HepG2 (cell line): ENCODE results near the gene BARX2. TPM values are rescaled to one million over a fixed set of nuclear protein-coding genes. Genes with fewer than 3 reads are reported as not detected.

Experiments
- ATAC-seq: fragments of 200-7000 bp; cut with Tn5 transposase; 3 replicates; pipeline ENCODE4 v1.9.1; 2020; ENCODE audit warnings: mild to moderate bottlenecking, moderate library complexity
- BruUV-seq: library from RNA; stranded (reverse); fragments of 400-500 nt; replicated peaks from 2 replicates; lab custom pipeline; 2021; lab: Mats Ljungman, UMichigan
- CTCF ChIA-PET: fragments of 300-600 bp; formaldehyde crosslinking; extraction: SDS; loops from one replicate; lab custom pipeline; 2021; ENCODE audit warnings: low total read pairs, inconsistent platforms, low intra/inter-chr PET ratio; lab: Yijun Ruan, JAX
- POLR2A ChIA-PET: fragments of 350-600 bp; sonication (Branson Sonifier 250); formaldehyde crosslinking; loops from one replicate; lab custom pipeline; 2020; ENCODE audit warnings: antibody characterized with exemption, inconsistent platforms; lab: Yijun Ruan, JAX
- DNase-seq: peaks from one replicate; pipeline ENCODE4 v3.0.0-alpha.2; 2015; ENCODE audit warnings: low spot score
- FAIRE-seq: peaks from 3 replicates; lab custom pipeline; 2011; peaks lifted over from hg19 to GRCh38; lab: Jason Lieb, UNC
- H2AFZ ChIP-seq: one replicate; pipeline ENCODE4 v1.6.1; 2011; ENCODE audit warnings: low read length, inconsistent platforms
- H3K27ac ChIP-seq: fragments of 300-600 bp; 3 replicates; pipeline ENCODE4 v1.8.0; 2011; ENCODE audit warnings: mixed run types, mild to moderate bottlenecking, mixed read lengths, low read length, inconsistent platforms; ENCODE audit not compliant: insufficient read depth; ENCODE audit errors: extremely low read length
- H3K27me3 ChIP-seq, 2 experiments: fragments of 200-600 bp in 1 of 2; 2 replicates in 1 of 2; 3 replicates in 1 of 2; pipeline versions ENCODE4 v1.6.0 to v1.8.0; 2011; ENCODE audit warnings: low read length in 2 of 2, mild to moderate bottlenecking in 2 of 2, moderate library complexity in 2 of 2, inconsistent platforms in 1 of 2; ENCODE audit not compliant: insufficient read depth in 2 of 2, control insufficient read depth in 1 of 2
- H3K36me3 ChIP-seq, 2 experiments: fragments of 200-600 bp in 1 of 2; replicated peaks in 1 of 2; 2 replicates in 1 of 2; 3 replicates in 1 of 2; pipeline versions ENCODE4 v1.5.1 to v1.8.0; 2011; ENCODE audit warnings: low read length in 2 of 2, inconsistent platforms in 1 of 2; ENCODE audit not compliant: insufficient read depth in 2 of 2, control insufficient read depth in 1 of 2
- H3K4me1 ChIP-seq: 2 replicates; pipeline ENCODE4 v1.5.1; 2012; ENCODE audit warnings: low read length, inconsistent platforms; ENCODE audit not compliant: insufficient read depth
- H3K4me2 ChIP-seq: 2 replicates; pipeline ENCODE4 v1.6.0; 2011; ENCODE audit warnings: low read depth, low read length, inconsistent platforms
- H3K4me3 ChIP-seq, 3 experiments: fragments of 200-600 bp in 1 of 3; sonication (generic), shearing (Covaris generic) in 1 of 3; replicated peaks in 1 of 3; 2 replicates each; pipeline ENCODE4 v1.5.1; 2011 to 2016; ENCODE audit warnings: low read length in 3 of 3, inconsistent platforms in 2 of 3, low read depth in 2 of 3, mild to moderate bottlenecking in 2 of 3, control low read depth in 1 of 3, mixed read lengths in 1 of 3; ENCODE audit not compliant: insufficient read depth in 1 of 3
- H3K79me2 ChIP-seq: one replicate; pipeline ENCODE4 v1.6.1; 2011; ENCODE audit warnings: low read length, inconsistent platforms; ENCODE audit not compliant: insufficient read depth
- H3K9ac ChIP-seq: 2 replicates; pipeline ENCODE4 v1.6.0; 2011; ENCODE audit warnings: mild to moderate bottlenecking, low read depth, low read length, inconsistent platforms; ENCODE audit not compliant: insufficient read depth
- H3K9me3 ChIP-seq: 2 replicates; pipeline ENCODE4 v1.5.1; 2012; ENCODE audit warnings: mild to moderate bottlenecking, low read length
- H4K20me1 ChIP-seq: 2 replicates; pipeline ENCODE4 v1.6.0; 2011; ENCODE audit warnings: inconsistent platforms, mild to moderate bottlenecking, low read length, moderate library complexity; ENCODE audit not compliant: insufficient read depth
- BORCS8-MEF2B ChIP-seq: sonication (generic); formaldehyde crosslinking; IDR thresholded peaks from 2 replicates; pipeline ENCODE4 v1.8.0; 2022; ENCODE audit warnings: mild to moderate bottlenecking, missing genetic modification reagents
- CAMTA2 ChIP-seq: sonication (generic); formaldehyde crosslinking; IDR thresholded peaks from 2 replicates; pipeline ENCODE4 v1.4.0; 2020; ENCODE audit warnings: mild to moderate bottlenecking, missing genetic modification reagents, borderline replicate concordance
- CC2D1A ChIP-seq: sonication (generic); formaldehyde crosslinking; IDR thresholded peaks from 2 replicates; pipeline ENCODE4 v1.8.1; 2023; ENCODE audit warnings: mild to moderate bottlenecking, missing genetic modification reagents
- FOSL2 ChIP-seq: sonication (generic); formaldehyde crosslinking; IDR thresholded peaks from 2 replicates; pipeline ENCODE4 v1.4.0; 2020; ENCODE audit warnings: missing genetic modification reagents
- GTF3A ChIP-seq: sonication (generic); formaldehyde crosslinking; conservative IDR thresholded peaks from 2 replicates; pipeline ENCODE4 v1.4.0; 2020; ENCODE audit warnings: mild to moderate bottlenecking, missing genetic modification reagents
- PAF1 ChIP-seq: IDR thresholded peaks from 2 replicates; pipeline ENCODE4 v1.6.1; 2016; ENCODE audit warnings: missing genetic modification reagents, missing compliant biosample characterization
- TEAD2 ChIP-seq: sonication (generic); formaldehyde crosslinking; IDR thresholded peaks from 2 replicates; pipeline ENCODE4 v1.9.0; 2021; ENCODE audit warnings: missing genetic modification reagents
- ZBTB3 ChIP-seq: sonication (generic); formaldehyde crosslinking; IDR thresholded peaks from 2 replicates; pipeline ENCODE4 v1.4.0; 2020; ENCODE audit warnings: low read depth, mild to moderate bottlenecking, moderate library complexity, missing genetic modification reagents, borderline replicate concordance
- ZNF549 ChIP-seq: sonication (generic); formaldehyde crosslinking; IDR thresholded peaks from 2 replicates; pipeline ENCODE4 v1.5.0; 2020; ENCODE audit warnings: missing genetic modification reagents
- ZNF550 ChIP-seq: sonication (generic); formaldehyde crosslinking; IDR thresholded peaks from 2 replicates; pipeline ENCODE4 v1.4.0; 2020; ENCODE audit warnings: mild to moderate bottlenecking, missing genetic modification reagents, borderline replicate concordance
- ZNF564 ChIP-seq: sonication (generic); formaldehyde crosslinking; IDR thresholded peaks from 2 replicates; pipeline ENCODE4 v1.8.1; 2023; ENCODE audit warnings: mild to moderate bottlenecking, missing genetic modification reagents
- WGBS: methylation state at CpG from one replicate; pipeline ENCODE4 v1.1.6; 2017; ENCODE audit warnings: low lambda C conversion rate; 5-methylcytosine and 5-hydroxymethylcytosine counted together
- in situ Hi-C: cut with HindIII; loops from 2 replicates; pipeline ENCODE4 v1.10.0; 2017; ENCODE audit warnings: low pct_unique_long_range_greater_than_20kb; ENCODE audit not compliant: extremely low pct_ligation_motif_present
- intact Hi-C: fragments of 100-400 bp; cut with micrococcal nuclease; formaldehyde crosslinking; loops from one replicate; pipeline ENCODE4 v1.10.0; 2022; ENCODE audit not compliant: unreplicated experiment
- polyA plus RNA-seq, 8 experiments: library from polyadenylated mRNA; depleted of rRNA in 3 of 8; stranded (reverse) in 7 of 8; unstranded in 1 of 8; fragments of >200 nt; fragmentation: Illumina TruSeq in 4 of 8; extraction: Trizol in 4 of 8; gene quantifications; 2 replicates each; pipeline versions ENCODE4 v1.2.1 to v1.2.3, GENCODE V29; 2011 to 2016; ENCODE audit warnings: low read depth in 4 of 8, missing spikeins in 1 of 8, mixed read lengths in 1 of 8; ENCODE audit not compliant: insufficient read depth in 1 of 8
- total RNA-seq, 5 experiments: library from RNA; depleted of rRNA; stranded (reverse); fragments of >200 nt; fragmentation: Illumina TruSeq; extraction: Trizol; gene quantifications; 2 replicates each; pipeline ENCODE4 v1.2.3, GENCODE V29; 2016; ENCODE audit warnings: low read depth in 1 of 5
- TF ChIP-seq, protein P1 (sequence below): sonication (generic); formaldehyde crosslinking; IDR thresholded peaks from 2 replicates; pipeline ENCODE4 v1.4.0; 2020; ENCODE audit warnings: low read depth, mild to moderate bottlenecking, missing genetic modification reagents
- TF ChIP-seq, protein P2 (sequence below): sonication (generic); formaldehyde crosslinking; IDR thresholded peaks from 2 replicates; pipeline ENCODE4; 2020; ENCODE audit warnings: missing genetic modification reagents, mild to moderate bottlenecking, borderline replicate concordance
- TF ChIP-seq, protein P3 (sequence below): sonication (generic); formaldehyde crosslinking; IDR thresholded peaks from 2 replicates; pipeline ENCODE4 v1.4.0; 2020; ENCODE audit warnings: missing genetic modification reagents, borderline replicate concordance
- TF ChIP-seq, protein P4 (sequence below): sonication (generic); formaldehyde crosslinking; IDR thresholded peaks from 2 replicates; pipeline ENCODE4 v1.4.0; 2020; ENCODE audit warnings: missing genetic modification reagents; ENCODE audit errors: not compliant biosample characterization
- TF ChIP-seq, protein P5 (sequence below), 2 experiments: sonication (generic) in 1 of 2; formaldehyde crosslinking in 1 of 2; IDR thresholded peaks; 2 replicates each; pipeline versions ENCODE4 v1.4.0 to v1.6.1; 2018 to 2020; ENCODE audit warnings: missing genetic modification reagents in 2 of 2, borderline replicate concordance in 1 of 2, low read depth in 1 of 2, mild to moderate bottlenecking in 1 of 2, missing biosample characterization in 1 of 2

The BARX2 gene
- total and polyA plus RNA-seq, 2 of the 13 experiments (the other 11 are each of a cell fraction or from before 2014, with no cell fraction given): not detected

DNA sequence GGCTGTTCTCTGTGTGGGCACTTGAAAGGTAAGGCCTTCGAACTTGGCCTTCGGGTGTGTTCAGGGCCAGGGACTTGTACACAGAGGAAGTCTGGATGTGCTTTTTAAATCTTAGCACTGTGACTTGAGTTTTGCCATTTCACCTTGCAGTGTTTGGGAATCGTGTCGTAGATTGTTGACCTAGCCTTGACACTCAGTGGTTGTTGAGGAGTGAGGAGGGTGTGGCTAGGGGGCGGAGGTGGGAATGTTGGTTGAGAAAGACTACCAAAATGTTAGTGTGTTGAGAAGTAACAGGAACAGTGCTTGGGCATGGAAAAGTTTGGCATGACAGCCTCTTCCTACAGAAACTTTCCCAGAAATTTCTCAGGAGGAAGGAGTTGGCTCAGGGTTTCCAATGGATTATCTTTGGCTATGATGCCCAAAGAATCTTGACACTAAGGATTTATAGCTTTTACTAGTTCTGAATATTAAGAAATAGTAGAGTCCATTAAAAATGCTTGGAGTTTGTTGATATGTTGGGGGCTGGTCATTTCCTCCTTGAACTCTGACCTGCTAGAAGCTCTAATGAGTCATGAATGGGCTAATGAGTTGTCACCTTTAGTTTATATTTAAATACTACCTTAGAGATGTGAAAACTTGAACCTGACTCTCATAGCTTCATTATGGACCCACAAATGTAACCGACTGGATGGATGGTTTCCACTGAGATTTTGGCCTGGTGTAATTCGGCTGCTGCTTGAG, 40.6 kb downstream of the BARX2 start:
- no peaks in the 10 kb centered on the region for H4K20me1 ChIP-seq
- in situ Hi-C loops: no loop called here
- DNase-seq (no peak), FAIRE-seq (no peak), ATAC-seq (no peak)
- H3K27me3 ChIP-seq: peaks cover 0 to 3% of the 10 kb centered on the region in 2 experiments; a peak in 3 of 5 replicates
- no peak overlapping the region for H3K4me3 ChIP-seq
- no peak overlapping the region for H2AFZ ChIP-seq
- no peaks in the 10 kb centered on the region for H3K9me3 ChIP-seq
- H3K4me1 ChIP-seq: peaks cover 8% of the 10 kb centered on the region; the same call in 1 of the 2 replicates
- H3K4me2 ChIP-seq: no peak overlapping the region
- H3K9ac ChIP-seq: no peak overlapping the region
- intact Hi-C loops: no loop called here
- H3K36me3 ChIP-seq: no peaks in the 10 kb centered on the region
- H3K79me2 ChIP-seq: no peaks in the 10 kb centered on the region
- 42% methylated on average over 7 of the region's 7 CpGs for WGBS
- ChIA-PET CTCF (no interaction called here), POLR2A (no interaction called here)
- no peak overlapping the region for H3K27ac ChIP-seq
- no TSS peak for BruUV-seq
- no peak for TF ChIP-seq PAF1
- no peak for TF ChIP-seq CAMTA2 (CRISPR knock-in tag)
- TF ChIP-seq, protein P1, sequence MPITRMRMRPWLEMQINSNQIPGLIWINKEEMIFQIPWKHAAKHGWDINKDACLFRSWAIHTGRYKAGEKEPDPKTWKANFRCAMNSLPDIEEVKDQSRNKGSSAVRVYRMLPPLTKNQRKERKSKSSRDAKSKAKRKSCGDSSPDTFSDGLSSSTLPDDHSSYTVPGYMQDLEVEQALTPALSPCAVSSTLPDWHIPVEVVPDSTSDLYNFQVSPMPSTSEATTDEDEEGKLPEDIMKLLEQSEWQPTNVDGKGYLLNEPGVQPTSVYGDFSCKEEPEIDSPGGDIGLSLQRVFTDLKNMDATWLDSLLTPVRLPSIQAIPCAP (CRISPR knock-in tag): no peak
- TF ChIP-seq GTF3A (CRISPR knock-in tag): no peak
- TF ChIP-seq, protein P2, sequence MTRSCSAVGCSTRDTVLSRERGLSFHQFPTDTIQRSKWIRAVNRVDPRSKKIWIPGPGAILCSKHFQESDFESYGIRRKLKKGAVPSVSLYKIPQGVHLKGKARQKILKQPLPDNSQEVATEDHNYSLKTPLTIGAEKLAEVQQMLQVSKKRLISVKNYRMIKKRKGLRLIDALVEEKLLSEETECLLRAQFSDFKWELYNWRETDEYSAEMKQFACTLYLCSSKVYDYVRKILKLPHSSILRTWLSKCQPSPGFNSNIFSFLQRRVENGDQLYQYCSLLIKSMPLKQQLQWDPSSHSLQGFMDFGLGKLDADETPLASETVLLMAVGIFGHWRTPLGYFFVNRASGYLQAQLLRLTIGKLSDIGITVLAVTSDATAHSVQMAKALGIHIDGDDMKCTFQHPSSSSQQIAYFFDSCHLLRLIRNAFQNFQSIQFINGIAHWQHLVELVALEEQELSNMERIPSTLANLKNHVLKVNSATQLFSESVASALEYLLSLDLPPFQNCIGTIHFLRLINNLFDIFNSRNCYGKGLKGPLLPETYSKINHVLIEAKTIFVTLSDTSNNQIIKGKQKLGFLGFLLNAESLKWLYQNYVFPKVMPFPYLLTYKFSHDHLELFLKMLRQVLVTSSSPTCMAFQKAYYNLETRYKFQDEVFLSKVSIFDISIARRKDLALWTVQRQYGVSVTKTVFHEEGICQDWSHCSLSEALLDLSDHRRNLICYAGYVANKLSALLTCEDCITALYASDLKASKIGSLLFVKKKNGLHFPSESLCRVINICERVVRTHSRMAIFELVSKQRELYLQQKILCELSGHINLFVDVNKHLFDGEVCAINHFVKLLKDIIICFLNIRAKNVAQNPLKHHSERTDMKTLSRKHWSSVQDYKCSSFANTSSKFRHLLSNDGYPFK: no peak
- TF ChIP-seq, protein P3, sequence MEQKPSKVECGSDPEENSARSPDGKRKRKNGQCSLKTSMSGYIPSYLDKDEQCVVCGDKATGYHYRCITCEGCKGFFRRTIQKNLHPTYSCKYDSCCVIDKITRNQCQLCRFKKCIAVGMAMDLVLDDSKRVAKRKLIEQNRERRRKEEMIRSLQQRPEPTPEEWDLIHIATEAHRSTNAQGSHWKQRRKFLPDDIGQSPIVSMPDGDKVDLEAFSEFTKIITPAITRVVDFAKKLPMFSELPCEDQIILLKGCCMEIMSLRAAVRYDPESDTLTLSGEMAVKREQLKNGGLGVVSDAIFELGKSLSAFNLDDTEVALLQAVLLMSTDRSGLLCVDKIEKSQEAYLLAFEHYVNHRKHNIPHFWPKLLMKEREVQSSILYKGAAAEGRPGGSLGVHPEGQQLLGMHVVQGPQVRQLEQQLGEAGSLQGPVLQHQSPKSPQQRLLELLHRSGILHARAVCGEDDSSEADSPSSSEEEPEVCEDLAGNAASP (CRISPR knock-in tag): no peak
- no peak for TF ChIP-seq ZNF549 (CRISPR knock-in tag)
- TF ChIP-seq ZNF564 (CRISPR knock-in tag): no peak
- TF ChIP-seq ZBTB3 (CRISPR knock-in tag): no peak
- TF ChIP-seq, protein P4, sequence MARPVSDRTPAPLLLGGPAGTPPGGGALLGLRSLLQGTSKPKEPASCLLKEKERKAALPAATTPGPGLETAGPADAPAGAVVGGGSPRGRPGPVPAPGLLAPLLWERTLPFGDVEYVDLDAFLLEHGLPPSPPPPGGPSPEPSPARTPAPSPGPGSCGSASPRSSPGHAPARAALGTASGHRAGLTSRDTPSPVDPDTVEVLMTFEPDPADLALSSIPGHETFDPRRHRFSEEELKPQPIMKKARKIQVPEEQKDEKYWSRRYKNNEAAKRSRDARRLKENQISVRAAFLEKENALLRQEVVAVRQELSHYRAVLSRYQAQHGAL (CRISPR knock-in tag): no peak
- TF ChIP-seq, protein P5, sequence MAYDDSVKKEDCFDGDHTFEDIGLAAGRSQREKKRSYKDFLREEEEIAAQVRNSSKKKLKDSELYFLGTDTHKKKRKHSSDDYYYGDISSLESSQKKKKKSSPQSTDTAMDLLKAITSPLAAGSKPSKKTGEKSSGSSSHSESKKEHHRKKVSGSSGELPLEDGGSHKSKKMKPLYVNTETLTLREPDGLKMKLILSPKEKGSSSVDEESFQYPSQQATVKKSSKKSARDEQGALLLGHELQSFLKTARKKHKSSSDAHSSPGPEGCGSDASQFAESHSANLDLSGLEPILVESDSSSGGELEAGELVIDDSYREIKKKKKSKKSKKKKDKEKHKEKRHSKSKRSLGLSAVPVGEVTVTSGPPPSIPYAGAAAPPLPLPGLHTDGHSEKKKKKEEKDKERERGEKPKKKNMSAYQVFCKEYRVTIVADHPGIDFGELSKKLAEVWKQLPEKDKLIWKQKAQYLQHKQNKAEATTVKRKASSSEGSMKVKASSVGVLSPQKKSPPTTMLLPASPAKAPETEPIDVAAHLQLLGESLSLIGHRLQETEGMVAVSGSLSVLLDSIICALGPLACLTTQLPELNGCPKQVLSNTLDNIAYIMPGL (CRISPR knock-in tag; IDR thresholded peaks at IDR 0.05; ENCODE audit: borderline replicate concordance in 1 of 2, low read depth in 1 of 2): no peak
- TF ChIP-seq BORCS8-MEF2B: no peak
- no peak for TF ChIP-seq TEAD2 (CRISPR knock-in tag)
- no peak for TF ChIP-seq ZNF550 (CRISPR knock-in tag)
- TF ChIP-seq FOSL2 (CRISPR knock-in tag): no peak
- no peak for TF ChIP-seq CC2D1A (CRISPR knock-in tag)
